Measurements from ENCODE around the gene RPL11.
"Not testable (repeated sequence)": the region's sequence is repeated elsewhere in the genome, so short reads cannot be mapped to it uniquely, and the experiment has no call there.

The RPL11 gene

DNA sequence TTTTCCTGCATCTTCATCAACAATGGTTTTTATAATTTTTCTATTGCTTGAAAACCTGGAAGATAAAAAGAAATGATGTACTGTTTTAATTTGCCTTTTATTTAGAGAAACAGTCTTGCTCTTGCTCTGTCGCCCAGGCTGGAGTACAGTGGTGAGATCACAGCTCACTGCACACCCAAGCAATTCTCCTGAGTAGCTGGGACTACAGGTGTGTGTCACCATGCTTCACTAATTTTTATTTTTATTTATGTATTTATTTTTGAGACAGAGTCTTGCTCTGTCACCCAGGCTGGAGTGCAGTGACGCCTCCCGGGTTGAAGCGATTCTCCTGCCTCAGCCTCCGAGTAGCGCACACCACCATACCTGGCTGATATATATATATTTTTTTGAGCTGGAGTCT, 43.0 kb upstream of the RPL11 start:
- TF ChIP-seq, protein P1, sequence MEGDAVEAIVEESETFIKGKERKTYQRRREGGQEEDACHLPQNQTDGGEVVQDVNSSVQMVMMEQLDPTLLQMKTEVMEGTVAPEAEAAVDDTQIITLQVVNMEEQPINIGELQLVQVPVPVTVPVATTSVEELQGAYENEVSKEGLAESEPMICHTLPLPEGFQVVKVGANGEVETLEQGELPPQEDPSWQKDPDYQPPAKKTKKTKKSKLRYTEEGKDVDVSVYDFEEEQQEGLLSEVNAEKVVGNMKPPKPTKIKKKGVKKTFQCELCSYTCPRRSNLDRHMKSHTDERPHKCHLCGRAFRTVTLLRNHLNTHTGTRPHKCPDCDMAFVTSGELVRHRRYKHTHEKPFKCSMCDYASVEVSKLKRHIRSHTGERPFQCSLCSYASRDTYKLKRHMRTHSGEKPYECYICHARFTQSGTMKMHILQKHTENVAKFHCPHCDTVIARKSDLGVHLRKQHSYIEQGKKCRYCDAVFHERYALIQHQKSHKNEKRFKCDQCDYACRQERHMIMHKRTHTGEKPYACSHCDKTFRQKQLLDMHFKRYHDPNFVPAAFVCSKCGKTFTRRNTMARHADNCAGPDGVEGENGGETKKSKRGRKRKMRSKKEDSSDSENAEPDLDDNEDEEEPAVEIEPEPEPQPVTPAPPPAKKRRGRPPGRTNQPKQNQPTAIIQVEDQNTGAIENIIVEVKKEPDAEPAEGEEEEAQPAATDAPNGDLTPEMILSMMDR (IDR thresholded peaks at IDR 0.05; ENCODE audit: low read depth, low read length, missing control alignments), result no peak
- H3K4me3 ChIP-seq (replicated peaks; ENCODE audit: low read depth, low read length), result no peak overlapping the region
- no peak for DNase-seq (ENCODE audit: extremely low read depth, low read depth)

DNA sequence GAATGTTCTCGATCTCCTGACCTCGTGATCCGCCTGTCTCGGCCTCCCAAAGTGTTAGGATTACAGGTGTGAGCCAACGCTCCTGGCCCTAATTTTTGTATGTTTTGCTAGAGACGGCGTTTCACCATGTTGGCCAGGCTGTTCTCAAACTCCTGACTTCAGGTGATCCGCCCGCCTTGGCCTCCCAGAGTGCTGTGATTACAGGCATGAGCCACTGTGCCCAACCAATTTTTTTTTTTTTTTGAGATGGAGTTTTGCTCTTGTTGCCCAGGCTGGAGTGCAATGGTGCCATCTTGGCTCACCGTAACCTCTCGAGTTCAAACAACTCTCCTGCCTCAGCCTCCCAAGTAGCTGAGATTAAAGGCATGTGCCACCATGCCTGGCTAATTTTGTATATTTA, 42.4 kb upstream of the RPL11 start:
- DNase-seq (ENCODE audit: extremely low read depth, low read depth); H3K4me3 ChIP-seq (replicated peaks; ENCODE audit: low read depth, low read length): not testable (repeated sequence)

- no peak overlapping the region for H3K4me3 ChIP-seq (replicated peaks; ENCODE audit: low read depth, low read length)
- DNase-seq (ENCODE audit: extremely low read depth, low read depth), result no peak
- TF ChIP-seq, protein P1 (IDR thresholded peaks at IDR 0.05; ENCODE audit: low read depth, low read length, missing control alignments), result no peak
Measured at GRCh38 chr1:23650344-23650990, 41.1 kb upstream of the RPL11 start.

DNA sequence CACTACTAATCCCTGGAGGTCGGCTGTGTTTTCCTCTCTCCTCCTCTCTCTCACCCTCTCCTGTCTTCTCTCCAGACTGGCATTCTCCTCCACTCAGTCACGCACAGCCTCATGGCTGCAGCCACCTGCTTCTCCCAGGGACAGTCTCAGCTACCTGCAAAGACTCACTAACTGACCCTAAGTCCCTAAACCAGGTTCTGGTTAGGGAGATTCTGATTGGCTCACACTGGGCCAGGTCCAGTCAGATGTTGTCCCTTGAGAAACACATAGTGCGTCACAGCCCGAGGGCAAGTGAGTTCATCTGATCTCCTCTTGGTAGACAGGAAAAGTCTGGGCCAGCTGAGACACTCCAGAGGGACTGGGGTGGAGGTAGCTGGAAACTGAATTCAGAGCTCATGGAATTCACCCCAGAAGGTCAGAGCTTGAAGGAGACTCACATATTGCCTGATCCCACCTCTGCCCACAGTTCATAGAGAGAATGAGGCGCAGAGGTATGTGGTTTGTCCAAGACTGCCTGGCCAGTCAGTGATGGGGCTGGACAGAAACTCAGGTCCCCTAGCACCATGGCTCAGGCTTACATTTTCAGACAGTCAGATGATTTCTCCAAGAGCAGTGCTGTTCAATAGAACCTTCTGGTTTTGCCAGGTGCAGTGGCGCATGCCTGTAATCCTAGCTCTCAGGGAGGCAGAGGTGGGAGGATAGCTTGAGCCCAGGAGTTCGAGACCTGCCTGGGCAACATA, 40.4 kb upstream of the RPL11 start:
- TF ChIP-seq, protein P1 (IDR thresholded peaks at IDR 0.05; ENCODE audit: low read depth, low read length, missing control alignments), result no peak
- no peak overlapping the region for H3K4me3 ChIP-seq (replicated peaks; ENCODE audit: low read depth, low read length)
- no peak for DNase-seq (ENCODE audit: extremely low read depth, low read depth)

- no peak for DNase-seq (ENCODE audit: extremely low read depth, low read depth)
Measured at GRCh38 chr1:23657659-23658275, 33.8 kb upstream of the RPL11 start.

GRCh38 chr1:23660671-23661070, 30.9 kb upstream of the RPL11 start:
- no peak for DNase-seq (ENCODE audit: extremely low read depth, low read depth)
- TF ChIP-seq, protein P1 (IDR thresholded peaks at IDR 0.05; ENCODE audit: low read depth, low read length, missing control alignments), result no peak
- no peak overlapping the region for H3K4me3 ChIP-seq (replicated peaks; ENCODE audit: low read depth, low read length)

More at GRCh38 chr1:23657659-23658275, 33.8 kb upstream of the RPL11 start:
- TF ChIP-seq, protein P1 (IDR thresholded peaks at IDR 0.05; ENCODE audit: low read depth, low read length, missing control alignments), result peak; percentile 99
- no peak overlapping the region for H3K4me3 ChIP-seq (replicated peaks; ENCODE audit: low read depth, low read length)

- H3K4me3 ChIP-seq (replicated peaks; ENCODE audit: low read depth, low read length), result no peak overlapping the region
- TF ChIP-seq, protein P1 (IDR thresholded peaks at IDR 0.05; ENCODE audit: low read depth, low read length, missing control alignments), result no peak
- DNase-seq (ENCODE audit: extremely low read depth, low read depth), result no peak
Measured at GRCh38 chr1:23661887-23662286, 29.7 kb upstream of the RPL11 start.
